HepG2 (cell line): ENCODE results near the gene SLC43A1. TPM values are rescaled to one million over a fixed set of nuclear protein-coding genes. Genes with fewer than 3 reads are reported as not detected.

Experiments used
- CENPT ChIP-seq: sonication (generic); formaldehyde crosslinking; IDR thresholded peaks from 2 replicates; pipeline ENCODE4 v1.8.0; 2022; ENCODE audit warnings: low read depth, mild to moderate bottlenecking, moderate library complexity, missing genetic modification reagents
- HNF4G ChIP-seq, 2 experiments: sonication (generic) in 1 of 2; formaldehyde crosslinking in 1 of 2; IDR thresholded peaks; 2 replicates each; pipeline versions ENCODE4 v1.4.0 to v1.6.1; 2011 to 2020; ENCODE audit warnings: borderline replicate concordance in 2 of 2, low read depth in 2 of 2, mild to moderate bottlenecking in 2 of 2, low read length in 1 of 2, missing genetic modification reagents in 1 of 2, moderate library complexity in 1 of 2
- JDP2 ChIP-seq: sonication (generic); formaldehyde crosslinking; IDR thresholded peaks from 2 replicates; pipeline ENCODE4 v1.8.1; 2022; ENCODE audit warnings: missing genetic modification reagents, borderline replicate concordance
- MAFG ChIP-seq: sonication (generic); formaldehyde crosslinking; IDR thresholded peaks from 2 replicates; pipeline ENCODE4 v1.5.1; 2020; ENCODE audit warnings: mild to moderate bottlenecking, missing genetic modification reagents
- MTF2 ChIP-seq: sonication (generic); formaldehyde crosslinking; IDR thresholded peaks from 2 replicates; pipeline ENCODE4 v1.5.0; 2020; ENCODE audit warnings: missing genetic modification reagents, borderline replicate concordance
- MZF1 ChIP-seq: sonication (generic); formaldehyde crosslinking; IDR thresholded peaks from 2 replicates; pipeline ENCODE4 v1.8.1; 2023; ENCODE audit warnings: mild to moderate bottlenecking, missing genetic modification reagents, borderline replicate concordance
- SNAPC2 ChIP-seq: sonication (generic); formaldehyde crosslinking; IDR thresholded peaks from 2 replicates; pipeline ENCODE4 v1.8.1; 2022; ENCODE audit warnings: mild to moderate bottlenecking, missing genetic modification reagents
- ZBTB1 ChIP-seq: sonication (generic); formaldehyde crosslinking; IDR thresholded peaks from 2 replicates; pipeline ENCODE4 v1.4.0; 2020; ENCODE audit warnings: missing genetic modification reagents, borderline replicate concordance
- ZFP41 ChIP-seq: sonication (generic); formaldehyde crosslinking; IDR thresholded peaks from 2 replicates; pipeline ENCODE4 v1.4.0; 2020; ENCODE audit warnings: mild to moderate bottlenecking, missing genetic modification reagents, borderline replicate concordance
- ZNF136 ChIP-seq: sonication (generic); formaldehyde crosslinking; IDR thresholded peaks from 2 replicates; pipeline ENCODE4 v1.8.1; 2022; ENCODE audit warnings: low read depth, mild to moderate bottlenecking, moderate library complexity, missing genetic modification reagents
- ZNF30 ChIP-seq: sonication (generic); formaldehyde crosslinking; IDR thresholded peaks from 2 replicates; pipeline ENCODE4 v1.5.0; 2020; ENCODE audit warnings: mild to moderate bottlenecking, missing genetic modification reagents
- ZNF432 ChIP-seq: sonication (generic); formaldehyde crosslinking; IDR thresholded peaks from 2 replicates; pipeline ENCODE4 v1.5.0; 2020; ENCODE audit warnings: missing genetic modification reagents, mild to moderate bottlenecking, borderline replicate concordance
- ZNF546 ChIP-seq: sonication (generic); formaldehyde crosslinking; conservative IDR thresholded peaks from 2 replicates; pipeline ENCODE4 v1.8.1; 2023; ENCODE audit warnings: mild to moderate bottlenecking, missing genetic modification reagents
- ZNF605 ChIP-seq: sonication (generic); formaldehyde crosslinking; IDR thresholded peaks from 2 replicates; pipeline ENCODE4 v1.8.0; 2022; ENCODE audit warnings: mild to moderate bottlenecking, missing genetic modification reagents
- ZNF790 ChIP-seq: sonication (generic); formaldehyde crosslinking; IDR thresholded peaks from 2 replicates; pipeline ENCODE4 v1.8.0; 2022; ENCODE audit warnings: missing genetic modification reagents, mild to moderate bottlenecking, borderline replicate concordance
- polyA plus RNA-seq, 8 experiments: library from polyadenylated mRNA; depleted of rRNA in 3 of 8; stranded (reverse) in 7 of 8; unstranded in 1 of 8; fragments of >200 nt; fragmentation: Illumina TruSeq in 4 of 8; extraction: Trizol in 4 of 8; gene quantifications; 2 replicates each; pipeline versions ENCODE4 v1.2.1 to v1.2.3, GENCODE V29; 2011 to 2016; ENCODE audit warnings: low read depth in 4 of 8, missing spikeins in 1 of 8, mixed read lengths in 1 of 8; ENCODE audit not compliant: insufficient read depth in 1 of 8
- total RNA-seq, 5 experiments: library from RNA; depleted of rRNA; stranded (reverse); fragments of >200 nt; fragmentation: Illumina TruSeq; extraction: Trizol; gene quantifications; 2 replicates each; pipeline ENCODE4 v1.2.3, GENCODE V29; 2016; ENCODE audit warnings: low read depth in 1 of 5
- TF ChIP-seq, protein P1 (sequence below): sonication (generic); formaldehyde crosslinking; IDR thresholded peaks from 2 replicates; pipeline ENCODE4 v1.8.0; 2022; ENCODE audit warnings: missing genetic modification reagents, mild to moderate bottlenecking, inconsistent platforms, borderline replicate concordance
- TF ChIP-seq, protein P2 (sequence below): sonication (generic); formaldehyde crosslinking; IDR thresholded peaks from 2 replicates; pipeline ENCODE4 v1.4.0; 2020; ENCODE audit warnings: mild to moderate bottlenecking, missing genetic modification reagents
- TF ChIP-seq, protein P3 (sequence below): sonication (generic); formaldehyde crosslinking; IDR thresholded peaks from 2 replicates; pipeline ENCODE4 v1.4.0; 2020; ENCODE audit warnings: missing genetic modification reagents; ENCODE audit errors: not compliant biosample characterization

Gene SLC43A1
- total and polyA plus RNA-seq, 2 of the 13 experiments (the other 11 are each of a cell fraction or from before 2014, with no cell fraction given): 72.3 to 87.6 TPM

DNA sequence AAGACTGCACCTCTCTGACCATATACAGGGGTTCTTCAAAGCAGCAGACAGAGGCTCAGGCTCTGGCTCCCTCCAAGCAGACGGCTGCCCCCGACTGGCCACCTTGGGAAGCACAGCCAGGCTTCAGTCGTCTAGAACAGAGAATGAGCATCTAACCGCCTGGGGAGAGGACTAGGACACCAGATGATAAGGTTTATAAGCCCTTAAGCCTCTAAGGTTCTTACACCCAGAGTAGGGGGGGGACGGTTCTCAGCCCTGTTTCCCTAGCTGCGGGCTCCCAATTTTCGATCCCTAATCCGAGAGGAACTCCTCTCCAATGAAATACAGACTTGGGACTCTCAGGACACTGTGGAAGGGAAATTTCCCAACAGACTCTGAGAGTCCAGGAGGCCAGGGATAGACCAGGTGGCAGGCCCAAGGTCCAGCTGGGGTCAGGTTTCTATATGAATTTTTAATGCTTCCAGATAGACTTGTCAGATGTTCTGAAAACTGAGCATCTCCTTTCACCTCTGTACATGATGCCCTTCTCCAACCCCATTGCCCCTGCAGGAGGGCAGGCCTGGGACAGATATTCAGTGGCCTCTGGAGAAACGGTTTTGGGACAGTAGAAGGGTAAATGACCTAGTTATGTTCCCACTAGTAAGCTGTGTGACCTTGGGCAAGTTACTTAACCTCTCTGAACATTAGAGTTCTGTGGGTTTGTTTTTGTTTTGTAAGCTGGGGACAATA is 34.9 kb downstream of the SLC43A1 start (continued):
- TF ChIP-seq, protein P1, sequence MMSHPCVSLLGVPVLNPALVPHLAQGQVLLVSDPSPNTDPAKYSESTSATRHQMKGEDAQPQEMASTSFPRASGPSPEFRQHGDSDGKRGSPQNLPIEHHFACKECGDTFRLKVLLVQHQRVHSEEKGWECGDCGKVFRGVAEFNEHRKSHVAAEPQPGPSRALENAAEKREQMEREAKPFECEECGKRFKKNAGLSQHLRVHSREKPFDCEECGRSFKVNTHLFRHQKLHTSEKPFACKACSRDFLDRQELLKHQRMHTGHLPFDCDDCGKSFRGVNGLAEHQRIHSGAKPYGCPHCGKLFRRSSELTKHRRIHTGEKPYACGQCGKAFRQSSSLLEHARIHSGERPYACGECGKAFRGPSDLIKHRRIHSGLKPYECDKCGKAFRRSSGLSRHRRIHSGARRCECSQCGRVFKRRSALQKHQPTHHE: no peak
- TF ChIP-seq SNAPC2 (CRISPR knock-in tag) (no peak), MTF2 (CRISPR knock-in tag) (no peak), MAFG (CRISPR knock-in tag) (no peak), ZNF136 (no peak), HNF4G (IDR thresholded peaks at IDR 0.05; ENCODE audit: borderline replicate concordance, low read depth, low read length) (peak; percentile 62), HNF4G (CRISPR knock-in tag; IDR thresholded peaks at IDR 0.05; ENCODE audit: borderline replicate concordance, low read depth) (no peak), ZNF605 (CRISPR knock-in tag) (no peak), CENPT (CRISPR knock-in tag) (no peak), JDP2 (CRISPR knock-in tag) (no peak), ZNF432 (CRISPR knock-in tag) (no peak), ZFP41 (CRISPR knock-in tag) (no peak), MZF1 (no peak), ZNF30 (no peak), ZNF546 (CRISPR knock-in tag) (no peak), ZBTB1 (CRISPR knock-in tag) (no peak), ZNF790 (no peak)
- TF ChIP-seq, protein P2, sequence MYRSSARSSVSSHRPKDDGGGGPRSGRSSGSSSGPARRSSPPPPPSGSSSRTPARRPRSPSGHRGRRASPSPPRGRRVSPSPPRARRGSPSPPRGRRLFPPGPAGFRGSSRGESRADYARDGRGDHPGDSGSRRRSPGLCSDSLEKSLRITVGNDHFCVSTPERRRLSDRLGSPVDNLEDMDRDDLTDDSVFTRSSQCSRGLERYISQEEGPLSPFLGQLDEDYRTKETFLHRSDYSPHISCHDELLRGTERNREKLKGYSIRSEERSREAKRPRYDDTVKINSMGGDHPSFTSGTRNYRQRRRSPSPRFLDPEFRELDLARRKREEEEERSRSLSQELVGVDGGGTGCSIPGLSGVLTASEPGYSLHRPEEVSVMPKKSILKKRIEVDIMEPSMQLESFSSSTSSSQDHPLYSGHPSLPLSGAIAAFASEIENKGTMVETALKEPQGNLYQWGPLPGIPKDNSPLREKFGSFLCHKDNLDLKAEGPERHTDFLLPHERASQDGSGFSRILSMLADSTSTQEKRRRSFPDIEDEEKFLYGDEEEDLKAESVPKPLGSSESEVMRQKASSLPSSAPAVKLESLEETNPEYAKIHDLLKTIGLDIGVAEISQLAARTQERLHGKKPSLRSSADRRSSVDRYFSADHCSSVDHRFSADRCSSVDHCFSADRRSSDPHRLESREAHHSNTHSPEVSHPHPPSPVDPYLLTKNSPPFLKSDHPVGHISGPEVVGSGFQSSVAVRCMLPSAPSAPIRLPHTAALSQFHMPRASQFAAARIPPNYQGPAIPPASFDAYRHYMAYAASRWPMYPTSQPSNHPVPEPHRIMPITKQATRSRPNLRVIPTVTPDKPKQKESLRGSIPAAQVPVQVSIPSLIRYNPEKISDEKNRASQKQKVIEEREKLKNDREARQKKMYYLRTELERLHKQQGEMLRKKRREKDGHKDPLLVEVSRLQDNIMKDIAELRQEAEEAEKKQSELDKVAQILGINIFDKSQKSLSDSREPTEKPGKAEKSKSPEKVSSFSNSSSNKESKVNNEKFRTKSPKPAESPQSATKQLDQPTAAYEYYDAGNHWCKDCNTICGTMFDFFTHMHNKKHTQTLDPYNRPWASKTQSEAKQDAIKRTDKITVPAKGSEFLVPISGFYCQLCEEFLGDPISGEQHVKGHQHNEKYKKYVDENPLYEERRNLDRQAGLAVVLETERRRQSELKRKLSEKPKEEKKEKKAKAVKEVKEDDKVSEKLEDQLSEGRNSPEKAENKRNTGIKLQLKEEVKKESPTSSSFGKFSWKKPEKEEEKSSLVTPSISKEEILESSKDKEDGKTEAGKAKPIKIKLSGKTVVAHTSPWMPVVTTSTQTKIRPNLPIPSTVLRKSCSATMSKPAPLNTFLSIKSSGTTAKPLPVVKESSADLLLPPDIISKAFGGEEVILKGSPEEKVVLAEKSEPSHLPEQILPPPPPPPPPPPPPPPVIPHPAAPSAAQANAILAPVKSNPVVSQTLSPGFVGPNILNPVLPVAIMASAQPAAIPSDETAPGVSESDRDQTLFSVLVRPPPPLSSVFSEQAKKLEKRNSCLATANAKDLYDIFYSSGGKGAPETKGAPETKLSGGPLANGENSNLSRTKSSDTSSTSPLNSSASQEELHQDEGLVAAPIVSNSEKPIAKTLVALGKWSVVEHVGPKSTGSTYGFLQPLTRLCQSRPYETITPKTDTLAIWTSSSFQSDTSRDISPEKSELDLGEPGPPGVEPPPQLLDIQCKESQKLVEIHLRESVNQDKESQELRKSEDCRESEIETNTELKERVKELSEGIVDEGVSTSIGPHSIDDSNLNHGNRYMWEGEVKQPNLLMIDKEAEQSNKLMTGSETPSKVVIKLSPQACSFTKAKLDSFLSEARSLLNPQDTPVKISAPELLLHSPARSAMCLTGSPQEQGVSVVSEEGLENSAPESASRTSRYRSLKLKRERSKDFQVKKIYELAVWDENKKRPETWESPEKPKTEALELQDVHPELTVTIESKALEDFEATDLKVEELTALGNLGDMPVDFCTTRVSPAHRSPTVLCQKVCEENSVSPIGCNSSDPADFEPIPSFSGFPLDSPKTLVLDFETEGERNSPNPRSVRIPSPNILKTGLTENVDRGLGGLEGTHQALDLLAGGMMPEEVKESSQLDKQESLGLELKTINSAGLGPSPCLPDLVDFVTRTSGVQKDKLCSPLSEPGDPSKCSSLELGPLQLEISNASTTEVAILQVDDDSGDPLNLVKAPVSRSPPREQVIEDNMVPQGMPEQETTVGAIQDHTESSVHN: no peak
- TF ChIP-seq, protein P3, sequence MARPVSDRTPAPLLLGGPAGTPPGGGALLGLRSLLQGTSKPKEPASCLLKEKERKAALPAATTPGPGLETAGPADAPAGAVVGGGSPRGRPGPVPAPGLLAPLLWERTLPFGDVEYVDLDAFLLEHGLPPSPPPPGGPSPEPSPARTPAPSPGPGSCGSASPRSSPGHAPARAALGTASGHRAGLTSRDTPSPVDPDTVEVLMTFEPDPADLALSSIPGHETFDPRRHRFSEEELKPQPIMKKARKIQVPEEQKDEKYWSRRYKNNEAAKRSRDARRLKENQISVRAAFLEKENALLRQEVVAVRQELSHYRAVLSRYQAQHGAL (CRISPR knock-in tag): no peak
